HL-60 (cell line): ENCODE results near the gene STON2.

Experiments used
- CTCF ChIP-seq: IDR thresholded peaks from one replicate; pipeline ENCODE4 v1.5.1; 2011; ENCODE audit warnings: low read length, control low read depth, inconsistent platforms; ENCODE audit not compliant: insufficient read depth
- POLR2AphosphoS5 ChIP-seq: IDR thresholded peaks from 2 replicates; pipeline ENCODE4 v1.6.1; 2012; ENCODE audit warnings: low read depth
- REST ChIP-seq: IDR thresholded peaks from 2 replicates; pipeline ENCODE4 v1.6.1; 2012; ENCODE audit warnings: low read depth; ENCODE audit not compliant: insufficient replicate concordance

DNA sequence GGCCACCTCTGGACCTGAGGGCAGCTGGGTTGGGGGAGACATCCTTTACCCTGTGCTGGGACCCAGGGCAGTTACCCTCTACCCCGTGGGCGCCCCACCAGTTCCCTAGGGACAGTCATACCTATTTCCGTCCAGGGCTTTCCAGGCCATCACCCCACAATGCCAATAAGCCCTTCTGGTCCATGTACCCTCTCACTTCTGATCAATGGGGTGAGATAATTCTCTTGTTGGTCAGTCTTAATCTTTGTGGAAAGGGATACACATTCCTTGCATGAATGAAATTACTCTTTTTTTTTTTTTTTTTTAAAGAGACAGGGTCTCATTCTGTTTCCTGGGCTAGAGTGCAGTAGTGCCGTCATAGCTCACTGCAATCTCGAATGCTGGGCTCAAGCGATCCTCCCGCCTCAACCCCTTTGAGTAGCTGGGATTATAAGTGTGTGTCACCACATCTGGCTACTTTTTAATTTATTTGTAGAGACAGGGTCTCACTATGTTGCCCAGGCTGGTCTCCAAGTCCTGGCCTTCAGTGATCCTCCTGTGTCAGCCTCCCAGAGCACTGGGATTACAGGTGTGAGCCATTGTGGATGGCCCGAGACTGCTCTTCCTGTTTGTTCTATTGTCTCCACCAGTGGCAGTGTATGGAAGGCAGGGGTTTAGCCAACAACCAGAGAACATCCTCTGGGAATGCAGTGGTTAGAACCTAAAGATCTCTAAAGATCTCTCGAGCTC is 46.3 kb upstream of the STON2 start:
- TF ChIP-seq CTCF (no peak), POLR2AphosphoS5 (no peak), REST (no peak)
